ENCODE measurements around the gene JAM2.
A peak's percentile ranks its signal among the peaks of the same experiment; 100 is the strongest.

JAM2 gene

DNA sequence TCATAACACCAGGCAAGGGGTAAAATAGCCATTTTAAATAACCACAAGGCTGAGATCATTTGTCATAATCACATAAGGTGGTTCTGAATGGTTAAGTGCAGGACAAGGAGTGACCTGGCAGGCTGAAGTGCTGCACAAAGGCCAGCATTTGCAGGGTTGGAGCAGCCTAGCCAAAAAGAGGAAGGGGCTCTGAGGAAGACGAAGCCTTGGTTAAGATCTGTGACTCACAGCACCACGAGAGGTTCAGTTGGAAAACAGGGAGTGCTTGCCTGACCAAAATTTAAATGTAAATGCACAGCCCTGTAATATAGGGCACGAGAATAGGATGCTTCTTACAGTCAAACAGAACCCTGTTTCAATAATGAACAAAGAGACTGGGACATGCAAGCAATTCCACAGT, 83.6 kb downstream of the JAM2 start:
- no peak for DNase-seq

- no peak for DNase-seq
Measured at GRCh38 chr21:25732091-25732760, 93.2 kb downstream of the JAM2 start.

GRCh38 chr21:25733859-25734653, 95.0 kb downstream of the JAM2 start:
- peak; percentile 46 for DNase-seq

GRCh38 chr21:25734654-25734903, 95.5 kb downstream of the JAM2 start:
- DNase-seq: no peak

DNA sequence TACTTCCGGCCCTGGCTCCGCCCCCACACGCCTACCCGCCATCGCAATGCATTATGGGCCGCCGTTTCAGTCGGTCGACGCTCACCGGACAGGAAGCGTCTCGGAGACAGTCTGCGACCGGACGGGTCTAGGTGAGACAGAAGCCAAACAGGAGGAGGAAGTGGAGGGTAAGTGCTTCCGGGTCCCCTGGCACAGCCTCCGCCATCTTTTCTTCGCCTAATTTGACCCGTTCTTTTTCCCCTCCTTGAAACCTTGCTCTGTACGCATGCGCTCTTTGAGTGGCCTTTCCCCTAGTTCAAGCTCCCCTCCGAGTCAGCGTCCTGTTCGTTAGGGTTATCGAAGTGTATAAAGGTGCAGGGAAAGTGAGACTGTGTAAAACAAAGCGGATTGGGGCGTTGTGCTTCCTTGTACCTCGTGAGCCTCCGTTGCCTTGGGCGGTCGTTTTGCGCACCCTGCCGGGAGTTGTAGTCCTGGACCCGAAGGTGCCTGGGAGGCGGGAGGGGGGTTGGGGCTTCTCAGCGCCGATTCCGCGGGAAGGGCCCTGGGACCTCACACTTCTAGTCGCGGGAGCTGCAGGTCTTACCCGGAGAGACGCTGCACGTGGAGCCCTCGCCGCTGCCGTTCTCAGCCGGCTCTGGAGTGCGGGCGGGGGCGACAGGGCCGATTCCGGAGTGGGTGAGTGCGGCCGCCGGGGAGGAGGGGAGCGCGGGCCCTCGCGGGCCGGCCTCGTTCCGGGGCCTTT, 96.0 kb downstream of the JAM2 start, which contains the start of the genes ATP5PF and GABPA:
Gene ATP5PF (minus strand): TSS at position 1 of the 742 bp plus-strand sequence. CDS start 5,110 bp downstream, outside the sequence.
Gene GABPA (plus strand): TSS at position 69 of the 742 bp plus-strand sequence. CDS start 6,627 bp downstream, outside the sequence.
- peak; percentile 98 for DNase-seq

GRCh38 chr21:25735646-25736597, 96.9 kb downstream of the JAM2 start:
- peak; percentile 79 for DNase-seq

- DNase-seq: no peak
Measured at GRCh38 chr21:25737421-25737820, 98.4 kb downstream of the JAM2 start.

DNA sequence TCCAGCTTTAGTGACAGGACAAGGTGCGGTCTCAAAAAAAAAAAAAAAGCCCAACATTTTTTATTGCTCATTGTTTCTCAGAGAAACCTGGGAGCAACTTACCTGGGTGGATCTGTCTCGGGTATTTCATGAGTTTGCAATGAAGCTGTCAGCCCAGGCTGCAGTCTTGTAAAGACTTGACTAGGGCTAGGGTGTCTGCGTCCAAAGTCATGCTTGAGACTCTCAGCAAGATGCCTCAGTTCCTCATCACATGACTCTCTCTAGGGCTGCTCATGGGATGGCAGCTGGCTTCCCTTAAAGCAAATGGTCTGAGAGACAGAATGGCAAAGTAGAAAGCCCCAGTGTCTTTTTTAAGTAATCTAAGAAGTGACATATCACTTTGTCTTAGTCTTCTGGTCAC, 103.8 kb downstream of the JAM2 start:
- no peak for DNase-seq

DNA sequence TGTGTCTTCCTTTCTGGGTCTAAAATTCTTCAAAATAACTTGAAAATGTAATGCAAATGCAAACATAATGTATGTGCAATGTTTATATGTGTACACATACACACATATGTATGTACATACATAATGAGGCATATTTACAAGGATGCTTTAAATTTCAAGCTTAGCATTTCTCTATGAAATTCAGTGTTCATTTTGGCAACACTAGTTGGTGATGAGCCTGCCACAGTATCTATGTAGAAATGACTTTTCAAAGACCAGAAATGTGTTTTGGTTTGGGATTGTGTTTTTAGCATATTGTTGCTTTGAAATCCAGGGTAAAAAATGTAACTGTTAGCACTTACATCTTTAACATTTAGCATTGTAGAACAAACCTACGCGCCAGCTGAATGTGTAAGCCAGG, 105.8 kb downstream of the JAM2 start:
- no peak for DNase-seq

- DNase-seq: no peak
Measured at GRCh38 chr21:25750085-25750484, 111.0 kb downstream of the JAM2 start.

DNA sequence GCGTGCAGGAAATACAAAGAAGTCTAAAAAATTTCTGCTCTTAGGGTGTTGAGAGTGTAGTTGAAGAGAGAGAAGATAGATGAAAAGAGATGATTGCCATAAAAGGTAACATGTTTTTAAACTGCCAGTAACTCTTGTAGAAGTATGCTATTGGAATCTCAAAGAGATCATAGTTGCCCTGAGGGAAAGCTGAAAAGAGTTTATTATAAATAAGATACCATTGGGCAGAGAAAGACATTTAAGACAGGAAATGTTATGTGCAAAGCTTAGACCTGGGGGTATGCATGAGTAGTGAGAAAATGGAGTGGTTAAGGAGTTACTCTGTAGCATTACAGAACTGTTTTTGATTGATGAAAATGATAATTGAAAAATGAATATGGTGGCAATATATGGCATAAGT, 113.4 kb downstream of the JAM2 start:
- DNase-seq: no peak

- DNase-seq: no peak
Measured at GRCh38 chr21:25756190-25756932, 117.3 kb downstream of the JAM2 start.

DNA sequence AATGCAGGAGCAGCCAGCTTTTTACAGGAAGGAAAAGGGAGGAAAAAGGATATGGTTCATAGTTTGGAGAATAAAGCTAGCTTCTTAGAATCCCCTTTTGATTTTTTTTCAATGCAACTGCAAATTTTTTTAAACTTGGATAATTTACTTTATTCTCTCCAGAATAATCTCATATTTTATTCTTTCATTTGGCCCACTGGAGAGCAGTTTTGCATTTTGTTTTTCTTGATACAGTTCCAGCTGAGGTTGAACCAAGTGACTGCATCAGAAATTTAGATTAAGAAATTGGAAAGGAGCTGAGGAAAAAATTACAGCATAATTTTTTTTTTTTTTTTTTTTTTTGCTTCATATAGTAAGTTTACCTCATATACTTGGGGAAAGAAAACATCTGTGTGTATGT, 118.5 kb downstream of the JAM2 start:
- DNase-seq: no peak

DNA sequence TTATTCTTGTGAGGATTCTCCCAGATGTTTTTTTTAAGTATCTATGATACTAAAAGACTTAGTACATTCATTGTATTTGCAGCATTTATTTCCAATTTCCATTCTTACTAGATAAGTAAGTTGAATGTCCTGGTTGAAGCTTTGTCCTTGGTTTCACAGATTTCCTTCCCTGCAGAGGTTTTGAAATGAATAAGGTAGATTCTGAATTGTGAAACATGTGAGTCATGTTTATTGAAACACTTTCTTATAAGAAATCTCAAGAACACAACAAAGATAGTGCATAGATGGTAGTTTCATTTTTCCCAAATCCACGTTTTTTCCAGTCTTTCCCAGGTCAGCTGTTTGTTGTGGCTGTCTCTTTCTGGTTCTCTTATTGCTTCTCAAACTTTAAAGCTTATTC, 120.5 kb downstream of the JAM2 start:
- no peak for DNase-seq

- DNase-seq: no peak
Measured at GRCh38 chr21:25760061-25760460, 121.0 kb downstream of the JAM2 start.

- no peak for DNase-seq
Measured at GRCh38 chr21:25760677-25761076, 121.6 kb downstream of the JAM2 start.

- DNase-seq: no peak
Measured at GRCh38 chr21:25764065-25764464, 125.0 kb downstream of the JAM2 start.

Data from stimulated activated CD4-positive, alpha-beta T cell treated with anti-CD3 and anti-CD28 coated beads, Interleukin-4, amount 100 ng/mL, for 1 hour (primary cell).